ENCODE results near the gene PYGO2.
"Not testable (repeated sequence)": the region's sequence is repeated elsewhere in the genome, so short reads cannot be mapped to it uniquely, and the experiment has no call there.

Gene PYGO2

GRCh38 chr1:154934358-154934948 is 27.1 kb downstream of the PYGO2 start:
- DNase-seq: peak in 1 of 10 donors; percentile 27
- intact Hi-C loops (cut with DNase I): no loop called here

DNA sequence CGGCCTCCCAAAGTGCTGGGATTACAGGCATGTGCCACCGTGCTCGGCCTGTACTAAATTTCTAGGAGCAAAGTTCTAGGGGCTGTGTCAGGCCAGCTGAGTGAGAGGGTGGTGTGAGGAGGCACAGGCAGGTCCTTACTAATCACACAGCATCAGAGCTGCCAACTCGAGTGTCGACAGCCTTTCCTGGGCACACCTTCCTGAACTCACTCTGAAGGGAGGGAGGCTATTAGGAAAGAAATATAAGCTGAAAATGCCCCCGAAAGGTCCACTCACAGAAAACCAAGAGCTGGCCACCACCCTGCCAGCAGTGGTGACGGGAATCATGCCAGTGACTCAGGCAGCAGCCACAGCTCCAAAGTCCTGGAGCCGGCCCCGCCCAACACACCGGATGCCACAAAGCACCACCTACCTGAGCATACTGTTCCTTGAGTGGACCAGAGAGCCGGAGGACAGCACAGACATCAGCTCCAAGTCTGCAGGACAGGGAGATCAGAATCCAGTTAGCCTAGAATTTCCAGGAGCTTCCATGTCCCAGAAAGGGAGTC is 29.6 kb downstream of the PYGO2 start:
- DNase-seq: peak in 1 of 10 donors; percentile 53
- intact Hi-C loops (cut with DNase I): no loop called here

DNA sequence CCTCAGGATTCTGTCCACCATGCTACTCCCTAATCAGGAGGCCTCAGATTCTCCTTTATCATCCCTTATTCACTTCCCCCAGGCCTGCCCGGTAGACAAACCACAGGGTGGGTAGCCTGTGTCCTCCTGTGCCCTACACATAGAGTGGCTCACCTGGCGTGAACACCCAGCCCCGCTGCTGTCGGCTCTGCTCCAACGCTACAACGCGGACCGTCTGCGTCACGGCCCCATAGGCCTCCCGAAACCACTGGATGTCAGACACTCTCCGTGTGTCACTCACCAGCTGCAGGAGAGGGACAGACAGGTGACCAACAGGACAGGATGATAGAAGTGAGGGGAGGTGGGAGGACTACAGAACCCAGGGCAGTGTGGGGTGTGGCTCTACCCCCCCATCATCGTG is 35.4 kb downstream of the PYGO2 start:
- peak in 1 of 10 donors; percentile 55 for DNase-seq
- intact Hi-C loops (cut with DNase I): no loop called here

DNA sequence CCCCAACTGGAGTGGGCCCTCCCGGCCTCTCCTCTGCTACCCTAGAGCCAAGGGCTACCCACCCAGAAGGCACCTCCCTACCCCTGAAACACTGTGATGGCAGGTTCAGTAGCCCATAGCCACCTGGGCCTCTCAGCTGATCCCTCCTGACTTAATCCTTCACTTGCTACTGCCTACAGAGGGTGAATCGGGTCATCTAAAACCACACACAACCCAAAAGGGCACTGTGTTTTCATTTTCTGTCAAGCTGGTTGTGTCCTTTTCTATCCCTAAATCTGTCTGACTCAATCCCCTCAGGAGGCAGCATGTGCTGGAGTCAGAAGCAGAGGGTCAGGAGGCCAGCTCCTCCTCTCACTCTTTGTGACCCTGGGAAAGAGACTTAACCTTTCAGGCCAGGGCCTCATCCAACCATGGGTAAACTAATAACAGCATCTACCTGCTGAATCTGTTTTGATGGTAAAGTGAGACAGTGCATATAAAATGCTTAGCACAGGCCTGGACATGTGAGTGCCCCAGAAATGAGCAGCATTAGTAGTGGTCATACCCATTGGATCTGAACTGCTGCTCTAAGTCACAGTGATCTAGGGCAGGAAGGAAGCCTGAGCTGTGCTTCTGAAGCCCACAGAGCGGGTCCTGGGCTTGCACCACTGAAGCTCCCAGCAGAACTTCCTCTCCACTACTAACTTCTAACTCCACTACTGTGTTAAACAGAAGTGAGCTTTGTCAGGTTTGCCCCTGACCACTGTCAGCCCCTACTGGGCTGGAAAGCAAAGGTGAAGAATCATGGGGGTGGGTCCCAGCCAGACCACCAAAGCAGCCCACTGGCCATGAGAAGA is 36.0 kb downstream of the PYGO2 start:
- DNase-seq: peak in 1 of 10 donors; percentile 52
- intact Hi-C loops (cut with DNase I): no loop called here

DNA sequence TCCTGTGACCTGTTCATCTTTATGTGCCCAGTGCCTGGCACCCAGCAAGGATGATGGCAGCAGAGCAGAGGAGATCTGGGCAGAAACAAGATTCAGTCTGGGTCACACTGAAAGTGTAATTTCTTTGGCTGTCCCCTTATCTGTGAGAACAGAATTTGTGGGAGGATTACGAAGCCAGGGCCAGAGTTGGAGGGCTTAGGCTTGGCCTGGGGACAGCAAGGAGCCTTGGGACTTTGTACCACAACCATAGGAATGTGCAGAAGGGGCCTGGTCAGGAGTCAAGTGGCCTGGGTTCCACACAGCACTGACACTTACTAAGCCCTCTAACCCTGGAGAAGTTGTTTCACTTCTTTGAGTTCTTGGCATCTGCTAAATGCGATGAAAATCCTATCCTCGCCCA is 37.9 kb downstream of the PYGO2 start:
- intact Hi-C loops (cut with DNase I): no loop called here
- peak in 1 of 10 donors; percentile 22 for DNase-seq

DNA sequence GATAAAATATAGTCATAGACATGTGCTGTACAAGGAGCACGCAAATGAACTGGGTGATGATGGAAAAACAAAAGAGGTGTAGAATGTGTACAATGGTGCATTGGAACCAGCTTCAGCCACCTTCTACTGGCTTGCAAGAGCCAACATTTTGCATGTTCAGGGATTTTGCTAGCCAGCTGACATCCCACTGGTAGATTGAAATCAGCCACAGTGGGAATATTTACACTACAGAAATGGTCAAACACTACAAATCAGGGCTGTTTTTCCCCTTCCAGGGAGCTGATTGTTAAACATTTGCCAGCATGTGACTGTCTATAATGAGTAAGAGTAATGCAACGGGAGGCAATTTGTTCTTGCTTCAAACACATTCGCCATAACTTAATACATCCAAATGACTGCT is 48.3 kb downstream of the PYGO2 start:
- intact Hi-C loops (cut with DNase I): no loop called here
- DNase-seq: no peak

- no peak for DNase-seq
- intact Hi-C loops (cut with DNase I): no loop called here
Measured at GRCh38 chr1:154912755-154913154, 48.8 kb downstream of the PYGO2 start.

GRCh38 chr1:154911691-154912550 is 49.7 kb downstream of the PYGO2 start:
- intact Hi-C loops (cut with DNase I): no loop called here
- no peak for DNase-seq

DNA sequence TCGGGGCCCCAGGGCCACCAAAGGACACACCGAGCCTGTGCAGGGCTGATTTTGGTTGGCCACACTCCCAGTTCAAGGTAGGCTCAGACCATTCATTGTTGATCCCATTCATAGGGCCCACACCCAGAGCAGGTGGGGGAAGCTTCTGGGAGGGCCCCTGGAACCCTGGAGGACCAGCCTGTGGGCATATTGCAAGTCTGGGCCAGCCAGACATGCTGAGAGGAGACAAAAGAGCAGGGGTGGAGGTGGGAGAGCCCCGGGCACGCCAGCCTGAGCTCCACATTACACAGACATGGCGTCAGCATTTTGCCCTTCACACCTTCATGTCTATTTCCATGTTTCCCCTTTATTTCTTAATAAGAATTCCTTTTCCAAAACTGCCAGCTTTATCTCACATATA is 50.7 kb downstream of the PYGO2 start:
- intact Hi-C loops (cut with DNase I): no loop called here

GRCh38 chr1:154908937-154909336 is 52.6 kb downstream of the PYGO2 start:
- DNase-seq: no peak
- intact Hi-C loops (cut with DNase I): no loop called here

More for the DNA sequence above, 50.7 kb downstream of the PYGO2 start:
- no peak for DNase-seq

- DNase-seq; intact Hi-C loops (cut with DNase I): not testable (repeated sequence)
Measured at GRCh38 chr1:154908129-154908528, 53.5 kb downstream of the PYGO2 start.
